GM12801 (cell line): ENCODE results near the gene TMED4.

ENCODE experiments used
- TF ChIP-seq, protein P1 (sequence below): IDR thresholded peaks from one replicate; pipeline ENCODE4 v1.5.1; 2011; ENCODE audit warnings: control low read depth; ENCODE audit not compliant: insufficient read length; ENCODE audit errors: extremely low read depth

Gene TMED4

GRCh38 chr7:44581879-44582603 lies at the start of gene TMED4:
Gene TMED4 (minus strand): TSS chr7:44582231. CDS start chr7:44582206, 25 bp downstream.
- TF ChIP-seq, protein P1, sequence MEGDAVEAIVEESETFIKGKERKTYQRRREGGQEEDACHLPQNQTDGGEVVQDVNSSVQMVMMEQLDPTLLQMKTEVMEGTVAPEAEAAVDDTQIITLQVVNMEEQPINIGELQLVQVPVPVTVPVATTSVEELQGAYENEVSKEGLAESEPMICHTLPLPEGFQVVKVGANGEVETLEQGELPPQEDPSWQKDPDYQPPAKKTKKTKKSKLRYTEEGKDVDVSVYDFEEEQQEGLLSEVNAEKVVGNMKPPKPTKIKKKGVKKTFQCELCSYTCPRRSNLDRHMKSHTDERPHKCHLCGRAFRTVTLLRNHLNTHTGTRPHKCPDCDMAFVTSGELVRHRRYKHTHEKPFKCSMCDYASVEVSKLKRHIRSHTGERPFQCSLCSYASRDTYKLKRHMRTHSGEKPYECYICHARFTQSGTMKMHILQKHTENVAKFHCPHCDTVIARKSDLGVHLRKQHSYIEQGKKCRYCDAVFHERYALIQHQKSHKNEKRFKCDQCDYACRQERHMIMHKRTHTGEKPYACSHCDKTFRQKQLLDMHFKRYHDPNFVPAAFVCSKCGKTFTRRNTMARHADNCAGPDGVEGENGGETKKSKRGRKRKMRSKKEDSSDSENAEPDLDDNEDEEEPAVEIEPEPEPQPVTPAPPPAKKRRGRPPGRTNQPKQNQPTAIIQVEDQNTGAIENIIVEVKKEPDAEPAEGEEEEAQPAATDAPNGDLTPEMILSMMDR: no peak

DNA sequence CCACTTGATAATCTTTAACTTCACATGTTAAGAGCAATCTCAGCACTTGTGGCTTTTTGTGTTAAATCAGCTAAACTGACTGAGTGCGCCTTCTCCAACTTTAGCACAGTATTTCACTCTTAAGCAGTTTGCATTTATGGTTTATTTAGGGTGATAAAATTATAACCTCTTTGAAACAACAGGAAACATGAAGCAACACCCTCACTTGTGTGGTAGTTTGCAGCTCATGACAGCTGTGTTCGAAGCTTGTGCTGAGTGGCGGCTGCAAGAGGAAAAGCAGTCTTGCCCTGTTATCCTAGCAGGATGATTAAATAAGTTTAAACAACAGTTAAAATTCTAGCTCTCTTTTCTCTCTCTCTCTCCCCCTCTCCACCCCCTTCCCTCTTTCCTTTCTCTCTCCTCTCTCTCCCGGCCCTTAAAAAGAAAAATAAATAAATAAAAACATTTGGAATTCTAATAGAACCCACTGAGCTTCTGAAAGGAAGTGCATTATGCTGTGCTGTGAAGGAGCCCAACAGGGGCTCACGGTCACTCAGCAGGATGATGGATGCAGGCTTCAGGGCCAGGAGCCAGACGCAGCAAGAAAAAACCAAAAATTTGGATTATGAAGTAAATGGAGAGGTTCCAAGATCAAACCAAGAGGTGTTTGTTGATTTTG lies 49.6 kb upstream of the TMED4 start:
- TF ChIP-seq, protein P1: no peak

GRCh38 chr7:44630792-44631457 lies 48.9 kb upstream of the TMED4 start:
- TF ChIP-seq, protein P1: no peak

DNA sequence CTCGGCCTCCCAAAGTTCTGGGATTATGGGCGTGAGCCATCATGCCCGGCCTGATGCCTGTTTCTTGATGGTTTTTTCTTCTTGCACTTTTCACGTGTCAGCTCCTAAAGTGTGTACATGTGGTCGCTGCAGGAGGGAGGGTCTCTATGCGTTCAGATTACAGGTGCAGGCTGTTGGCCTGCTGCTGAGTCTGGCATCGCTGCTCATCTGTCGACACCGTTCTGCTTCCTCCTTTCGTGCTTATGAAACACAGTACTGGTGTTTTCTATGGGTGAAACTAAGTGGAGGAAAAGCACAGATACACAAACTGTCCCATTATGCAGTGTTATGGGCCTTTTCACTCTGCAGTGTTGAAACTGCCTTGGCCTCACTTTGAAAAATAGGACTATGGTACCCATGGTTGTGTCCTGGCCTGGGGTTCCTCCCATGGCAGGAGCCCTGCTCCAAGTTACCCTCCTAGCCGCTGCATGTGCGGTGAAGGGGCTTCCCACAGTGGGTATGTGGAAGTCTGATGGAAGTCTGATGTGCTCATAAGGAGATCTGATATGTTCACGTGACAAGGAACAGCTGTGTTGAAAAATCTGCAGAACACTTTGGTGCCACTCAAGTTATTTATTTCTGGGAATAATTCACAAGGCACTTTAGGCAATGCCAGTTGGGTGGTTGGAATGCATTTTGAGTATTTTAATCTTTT lies 47.9 kb upstream of the TMED4 start:
- TF ChIP-seq, protein P1: no peak

- TF ChIP-seq, protein P1: no peak
Measured at GRCh38 chr7:44626620-44627019, 44.6 kb upstream of the TMED4 start.

DNA sequence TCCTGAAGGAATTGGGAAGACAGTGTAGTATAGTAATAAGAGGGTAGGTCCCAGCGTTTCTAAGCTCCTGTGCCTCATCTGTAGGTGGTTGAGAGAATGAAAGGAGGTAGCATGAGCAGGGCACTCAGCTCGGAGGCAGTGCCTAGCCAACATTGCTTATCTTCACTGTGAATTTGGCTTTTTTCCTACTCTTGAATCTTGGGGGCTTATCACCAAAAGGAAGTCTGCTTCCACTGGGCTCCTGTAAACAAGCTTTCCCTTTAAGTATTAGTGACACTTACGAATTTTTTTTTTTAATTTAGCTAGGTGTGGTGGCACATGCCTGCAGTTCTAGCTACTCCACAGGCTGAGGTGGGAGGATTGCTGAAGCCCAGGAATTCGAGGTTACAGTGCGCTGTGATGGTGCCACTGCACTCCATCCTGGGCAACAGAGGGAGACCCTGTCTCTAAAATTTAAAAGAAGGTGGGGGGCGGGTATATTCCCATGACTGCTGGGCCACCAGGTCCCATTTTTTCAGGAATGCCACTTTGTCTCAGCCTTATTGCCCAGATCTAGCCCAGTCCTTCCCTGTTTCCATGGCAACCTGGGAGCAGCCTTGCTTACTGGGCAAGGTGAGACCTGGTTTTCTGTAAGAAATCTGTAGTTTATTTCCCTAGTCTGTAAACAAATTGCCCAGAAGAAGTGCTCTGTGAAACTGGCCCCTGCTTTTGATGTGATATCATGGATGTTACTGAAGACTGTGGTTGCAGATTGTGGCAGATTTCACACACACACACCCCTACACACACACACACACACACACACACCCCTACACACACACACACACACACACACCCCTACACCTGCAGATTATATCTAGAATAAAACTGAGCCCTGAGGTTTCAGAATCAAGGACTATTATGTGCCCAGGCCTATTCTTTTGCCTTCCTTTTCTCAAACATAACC lies 43.8 kb upstream of the TMED4 start:
- TF ChIP-seq, protein P1: no peak
